Adrenal gland (tissue), 5 donors: ENCODE data around the gene M1AP.

Source experiments
- CTCF ChIP-seq, 6 experiments: fragments of 450-650 bp in 4 of 6; fragments of 200-600 bp in 2 of 6; sonication (generic) in 1 of 6; IDR thresholded peaks; 1 replicate in 5 of 6; 2 replicates in 1 of 6; pipeline versions ENCODE4 v1.5.1 to v1.8.0; 2016 to 2021; ENCODE audit warnings: antibody characterized with exemption in 6 of 6, mild to moderate bottlenecking in 2 of 6, moderate library complexity in 1 of 6
- POLR2A ChIP-seq, 2 donors: fragments of 450-650 bp; IDR thresholded peaks; one replicate each; pipeline ENCODE4 v1.6.1; 2017; ENCODE audit warnings: antibody characterized with exemption in 2 of 2, mild to moderate bottlenecking in 2 of 2, moderate library complexity in 1 of 2
- donor health status: DM: no; HTN: no; CAD: no.

GRCh38 chr2:74648009-74648443 lies at the start of gene M1AP:
- no peak for TF ChIP-seq CTCF (IDR thresholded peaks at IDR 0.05)
- TF ChIP-seq POLR2A (IDR thresholded peaks at IDR 0.05) = no peak
